Ovary (tissue), 9 donors: ENCODE measurements around the gene LRFN2. TPM values are rescaled to one million over a fixed set of nuclear protein-coding genes. Genes with fewer than 3 reads are reported as not detected.

Experiments used
- DNase-seq, 5 donors: peaks; one replicate each; pipeline ENCODE4 v3.0.0-alpha.2; 2019 to 2020
- H3K27ac ChIP-seq, 2 donors: fragments of 200-600 bp; one replicate each; pipeline versions ENCODE4 v1.5.1 to v1.8.0; 2019 to 2022
- H3K27me3 ChIP-seq: fragments of 200-600 bp; one replicate; pipeline ENCODE4 v1.8.0; 2022
- H3K36me3 ChIP-seq: fragments of 200-600 bp; sonication (generic); one replicate; pipeline ENCODE4 v1.5.1; 2019
- H3K4me1 ChIP-seq: one replicate; pipeline ENCODE4 v1.8.1; 2013; ENCODE audit warnings: mild to moderate bottlenecking, moderate library complexity; ENCODE audit not compliant: insufficient read depth
- H3K4me3 ChIP-seq: fragments of 200-600 bp; sonication (generic); one replicate; pipeline ENCODE4 v1.5.1; 2017
- H3K9me3 ChIP-seq, 2 donors: fragments of 200-600 bp in 1 of 2; sonication (generic) in 1 of 2; one replicate each; pipeline versions ENCODE4 v1.5.1 to v1.8.1; 2013 to 2019; ENCODE audit warnings: mild to moderate bottlenecking in 1 of 2, moderate library complexity in 1 of 2
- EP300 ChIP-seq: sonication (generic); formaldehyde crosslinking; IDR thresholded peaks from one replicate; pipeline ENCODE4 v1.6.1; 2017; ENCODE audit warnings: antibody characterized with exemption
- POLR2A ChIP-seq: fragments of 450-650 bp; IDR thresholded peaks from one replicate; pipeline ENCODE4 v1.6.1; 2017; ENCODE audit warnings: antibody characterized with exemption, mild to moderate bottlenecking, moderate library complexity
- WGBS, 3 donors: extraction: QIAGEN DNeasy Blood & Tissue Kit in 1 of 3; methylation state at CpG; one replicate each; pipeline versions ENCODE4 v1.1.5 to v1.1.7; 2013 to 2017; 5-methylcytosine and 5-hydroxymethylcytosine counted together
- intact Hi-C, 4 donors: fragments of 100-400 bp; cut with DNase I; formaldehyde crosslinking; loops; one replicate each; pipeline versions ENCODE4 v1.11.0 to v1.15.1; 2022 to 2023
- polyA plus RNA-seq, 2 donors: library from polyadenylated mRNA; stranded (reverse); fragments of 200-250 nt in 1 of 2; fragments of 350-450 nt in 1 of 2; fragmentation: Illumina TruSeq in 1 of 2; extraction: RNeasy Lipid Tissue Mini Kit (QIAGEN cat#74804) in 1 of 2; gene quantifications; one replicate each; pipeline ENCODE4 v1.2.3, GENCODE V29; 2013 to 2014
- total RNA-seq, 7 donors: library from RNA; depleted of rRNA in 2 of 7; stranded (reverse); fragments of >200 nt in 2 of 7; fragmentation: NEBNext Ultra II Directional in 3 of 7; extraction: Animal tissue kit (Norgen Biotek cat#: 25700) in 3 of 7; gene quantifications; one replicate each; pipeline versions ENCODE4 v1.1.0 to v1.2.4, GENCODE V29; 2016 to 2023
- TF ChIP-seq, protein P1 (sequence below), 3 donors: fragments of 450-650 bp in 2 of 3; fragments of 200-600 bp in 1 of 3; IDR thresholded peaks; one replicate each; pipeline versions ENCODE4 v1.5.1 to v1.8.0; 2016 to 2022; ENCODE audit warnings: antibody characterized with exemption in 3 of 3, mild to moderate bottlenecking in 1 of 3
- donor health status: DM: no; HTN: no; CAD: no; lungs with moderate emphysema.
- donor health status: DM: no; HTN: no; CAD: no.
- donor health status: Bipolar disorder and iron deficiency.
- donor health status: DM: yes; HTN: yes; CAD: no.
- donor health status: DM: no; HTN: no; CAD: no.
- donor health status: DM: yes; HTN: yes; CAD: no.

The LRFN2 gene
- total and polyA plus RNA-seq, 9 donors, result 0.10 to 2.2 (median 0.66) TPM

DNA sequence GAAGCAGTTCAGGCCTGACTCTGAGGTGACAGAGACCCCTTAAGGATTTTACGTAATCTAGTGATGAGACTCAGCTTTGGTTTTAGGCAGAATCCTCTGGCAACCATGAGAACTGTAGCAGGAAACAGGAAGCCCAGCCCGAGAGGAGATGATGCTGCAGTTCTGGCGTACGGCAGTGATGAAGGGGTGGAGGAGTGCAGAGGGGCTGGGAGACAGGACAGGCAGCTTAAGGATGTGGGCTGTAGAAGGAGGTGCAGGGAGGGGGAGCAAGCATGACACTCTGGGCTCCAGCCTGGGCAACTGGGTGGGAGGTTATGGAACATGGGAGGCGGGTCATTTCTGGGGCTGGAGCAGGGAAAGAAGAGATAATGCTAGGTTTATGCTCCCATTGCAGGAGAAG, 67.1 kb downstream of the LRFN2 start:
- WGBS, 3 donors, result 61 to 76% (median 76%) methylated on average over 5 of the region's 5 CpGs
- H3K27ac ChIP-seq, result no peak overlapping the region
- intact Hi-C loops, result no loop called here

DNA sequence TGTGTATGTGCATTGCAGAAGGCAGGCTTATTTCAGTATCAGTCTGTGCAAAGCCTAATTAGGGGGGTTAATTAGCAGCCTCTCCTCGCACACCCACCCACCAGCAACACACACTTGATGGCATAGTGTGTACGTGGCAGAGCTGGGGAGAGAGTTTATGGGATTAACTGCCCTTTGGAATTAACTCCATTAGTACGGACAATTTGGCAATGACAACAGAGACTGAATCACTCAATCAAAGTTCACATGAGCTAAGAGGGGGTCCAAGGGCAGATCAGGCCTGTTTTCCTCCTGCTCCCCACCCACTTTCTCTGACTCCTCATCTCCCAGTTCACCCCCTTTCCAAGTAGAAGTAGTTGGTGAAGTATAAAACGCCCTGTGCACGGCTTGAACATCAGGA, 69.5 kb downstream of the LRFN2 start:
- Histone ChIP-seq H3K4me1 (no peaks in the 10 kb centered on the region), H3K36me3 (no peaks in the 10 kb centered on the region), H3K4me3 (no peak overlapping the region), H3K27me3 (no peaks in the 10 kb centered on the region), H3K9me3 (no peaks in the 10 kb centered on the region), H3K27ac (no peak overlapping the region)
- DNase-seq, result no peak
- intact Hi-C loops, result no loop called here
- TF ChIP-seq, protein P1, sequence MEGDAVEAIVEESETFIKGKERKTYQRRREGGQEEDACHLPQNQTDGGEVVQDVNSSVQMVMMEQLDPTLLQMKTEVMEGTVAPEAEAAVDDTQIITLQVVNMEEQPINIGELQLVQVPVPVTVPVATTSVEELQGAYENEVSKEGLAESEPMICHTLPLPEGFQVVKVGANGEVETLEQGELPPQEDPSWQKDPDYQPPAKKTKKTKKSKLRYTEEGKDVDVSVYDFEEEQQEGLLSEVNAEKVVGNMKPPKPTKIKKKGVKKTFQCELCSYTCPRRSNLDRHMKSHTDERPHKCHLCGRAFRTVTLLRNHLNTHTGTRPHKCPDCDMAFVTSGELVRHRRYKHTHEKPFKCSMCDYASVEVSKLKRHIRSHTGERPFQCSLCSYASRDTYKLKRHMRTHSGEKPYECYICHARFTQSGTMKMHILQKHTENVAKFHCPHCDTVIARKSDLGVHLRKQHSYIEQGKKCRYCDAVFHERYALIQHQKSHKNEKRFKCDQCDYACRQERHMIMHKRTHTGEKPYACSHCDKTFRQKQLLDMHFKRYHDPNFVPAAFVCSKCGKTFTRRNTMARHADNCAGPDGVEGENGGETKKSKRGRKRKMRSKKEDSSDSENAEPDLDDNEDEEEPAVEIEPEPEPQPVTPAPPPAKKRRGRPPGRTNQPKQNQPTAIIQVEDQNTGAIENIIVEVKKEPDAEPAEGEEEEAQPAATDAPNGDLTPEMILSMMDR (IDR thresholded peaks at IDR 0.05), result no peak
- TF ChIP-seq EP300 (no peak), POLR2A (no peak)
- WGBS, 3 donors, result 73 to 92% (median 87%) methylated on average over 5 of the region's 5 CpGs

More for the DNA sequence above, 67.1 kb downstream of the LRFN2 start:
- Histone ChIP-seq H3K27me3 (no peaks in the 10 kb centered on the region), H3K4me3 (no peak overlapping the region), H3K9me3 (no peaks in the 10 kb centered on the region), H3K36me3 (no peaks in the 10 kb centered on the region), H3K4me1 (no peaks in the 10 kb centered on the region)
- no peak for TF ChIP-seq EP300
- TF ChIP-seq POLR2A, result no peak
- TF ChIP-seq, protein P1 (IDR thresholded peaks at IDR 0.05), result no peak
- no peak for DNase-seq

DNA sequence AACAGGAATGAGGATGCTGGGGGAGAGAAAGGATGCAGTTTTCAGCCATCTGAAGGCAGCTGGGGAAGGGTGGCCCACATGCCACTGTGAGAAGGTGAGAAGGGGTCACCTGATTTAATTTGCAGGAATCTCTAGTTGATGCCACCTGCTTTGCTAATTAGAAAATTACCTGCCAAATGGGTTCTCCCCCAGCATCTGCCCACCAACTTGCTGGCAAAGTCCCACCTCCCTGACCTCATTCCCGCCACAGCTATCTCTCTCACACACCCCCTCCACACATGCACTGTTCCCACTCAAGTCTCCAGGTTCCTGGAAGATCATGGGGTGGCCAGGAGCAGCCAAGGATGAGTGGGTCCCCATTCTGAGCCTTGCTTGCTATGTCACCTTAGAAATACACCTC, 70.7 kb downstream of the LRFN2 start:
- intact Hi-C loops, result no loop called here
- no peaks in the 10 kb centered on the region for H3K9me3 ChIP-seq
- H3K4me3 ChIP-seq, result no peak overlapping the region
- no peaks in the 10 kb centered on the region for H3K27me3 ChIP-seq
- TF ChIP-seq, protein P1 (IDR thresholded peaks at IDR 0.05), result no peak
- no peak for TF ChIP-seq POLR2A
- no peak for TF ChIP-seq EP300
- 81 to 100% (median 92%) methylated on average over 1 of the region's 1 CpG for WGBS, 3 donors
- no peak for DNase-seq
- H3K36me3 ChIP-seq, result no peaks in the 10 kb centered on the region
- H3K27ac ChIP-seq, result no peak overlapping the region
- H3K4me1 ChIP-seq, result no peaks in the 10 kb centered on the region

DNA sequence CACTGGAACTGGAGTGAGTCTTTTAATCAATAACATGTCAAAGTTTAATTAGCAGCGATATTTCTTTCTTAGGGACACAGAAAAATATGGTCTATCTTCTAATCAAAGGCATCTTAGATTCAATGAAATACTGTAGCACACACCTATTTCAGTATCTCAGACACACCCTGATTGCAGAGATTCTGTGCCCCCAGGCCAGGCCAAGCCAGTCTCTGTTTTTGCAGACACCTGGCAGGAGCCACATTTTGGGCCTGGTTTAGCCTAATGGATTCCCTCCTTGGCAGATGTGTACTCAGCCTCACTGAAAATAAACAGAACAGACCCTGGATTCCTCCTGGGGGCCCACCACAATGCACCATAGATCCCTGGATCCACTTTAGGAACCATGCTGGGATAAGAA, 74.8 kb downstream of the LRFN2 start:
- 94 to 100% (median 96%) methylated on average over 1 of the region's 1 CpG for WGBS, 3 donors
- Histone ChIP-seq H3K27me3 (no peaks in the 10 kb centered on the region), H3K9me3 (no peaks in the 10 kb centered on the region), H3K27ac (no peak overlapping the region), H3K4me1 (no peaks in the 10 kb centered on the region), H3K4me3 (no peak overlapping the region), H3K36me3 (no peaks in the 10 kb centered on the region)
- intact Hi-C loops, result no loop called here
- no peak for DNase-seq
- TF ChIP-seq POLR2A, result no peak
- TF ChIP-seq EP300, result no peak
- TF ChIP-seq, protein P1 (IDR thresholded peaks at IDR 0.05), result no peak
